Pulmonary artery endothelial cell (primary cell): Measurements from ENCODE around the gene FITM1. TPM values are rescaled to one million over a fixed set of nuclear protein-coding genes. Genes with fewer than 3 reads are reported as not detected.

Experiments used
- total RNA-seq: library from RNA; depleted of rRNA; stranded (reverse); fragments of >200 nt; gene quantifications from 2 replicates; pipeline ENCODE4 v1.2.3, GENCODE V29; 2014

The FITM1 gene
- total RNA-seq, 1 donor from 2014 or later = 0.13 TPM

Other genes starting within 250 kb of the FITM1 start
- gene DHRS4, start 176.9 kb upstream of the FITM1 start, total RNA-seq = 58.9 and 60.4 TPM in 2 replicates
- gene DHRS4L2, start 141.7 kb upstream of the FITM1 start, total RNA-seq = 15.8 and 18.3 TPM in 2 replicates
- under 0.01 and 0.04 TPM in 2 replicates for gene CARMIL3, start 78.7 kb upstream of the FITM1 start, total RNA-seq
- not detected in 2 replicates for gene CPNE6, start 59.1 kb upstream of the FITM1 start, total RNA-seq
- gene PCK2, start 36.3 kb upstream of the FITM1 start, total RNA-seq = 9.8 and 18.5 TPM in 2 replicates
- gene DCAF11, start 15.9 kb upstream of the FITM1 start, total RNA-seq = 50.1 and 61.2 TPM in 2 replicates
- gene NRL, start 15.7 kb upstream of the FITM1 start, total RNA-seq = 0.33 and 0.56 TPM in 2 replicates
- 121 and 126 TPM in 2 replicates for gene PSME1, start 5.5 kb downstream of the FITM1 start, total RNA-seq
- 22.7 and 27.6 TPM in 2 replicates for gene EMC9, start 10.9 kb downstream of the FITM1 start, total RNA-seq
- gene PSME2, start 16.0 kb downstream of the FITM1 start, total RNA-seq = 155 and 175 TPM in 2 replicates
- 34.1 and 36.2 TPM in 2 replicates for gene RNF31, start 16.8 kb downstream of the FITM1 start, total RNA-seq
- gene IRF9, start 30.6 kb downstream of the FITM1 start, total RNA-seq = 42.1 and 48.9 TPM in 2 replicates
- gene REC8, start 41.4 kb downstream of the FITM1 start, total RNA-seq = 1.6 and 4.1 TPM in 2 replicates
- 57.2 and 58.4 TPM in 2 replicates for gene IPO4, start 58.2 kb downstream of the FITM1 start, total RNA-seq
- 48.9 and 67.2 TPM in 2 replicates for gene TM9SF1, start 64.8 kb downstream of the FITM1 start, total RNA-seq
- gene TSSK4, start 75.0 kb downstream of the FITM1 start, total RNA-seq = 0.20 TPM in 1 of 2 replicates, not detected in the other
- 27.7 and 36.5 TPM in 2 replicates for gene CHMP4A, start 82.8 kb downstream of the FITM1 start, total RNA-seq
- 6.9 and 13.1 TPM in 2 replicates for gene MDP1, start 85.4 kb downstream of the FITM1 start, total RNA-seq
- 219 and 229 TPM in 2 replicates for gene NEDD8, start 101.7 kb downstream of the FITM1 start, total RNA-seq
- 97.8 and 115 TPM in 2 replicates for gene GMPR2, start 102.3 kb downstream of the FITM1 start, total RNA-seq
- gene TINF2, start 112.0 kb downstream of the FITM1 start, total RNA-seq = 49.1 and 55.5 TPM in 2 replicates
- gene TGM1, start 132.5 kb downstream of the FITM1 start, total RNA-seq = 0.40 and 0.74 TPM in 2 replicates
- gene RABGGTA, start 140.9 kb downstream of the FITM1 start, total RNA-seq = 21.0 and 21.6 TPM in 2 replicates
- 6.4 and 12.7 TPM in 2 replicates for gene DHRS1, start 169.1 kb downstream of the FITM1 start, total RNA-seq
- gene NOP9, start 169.2 kb downstream of the FITM1 start, total RNA-seq = 31.3 and 41.3 TPM in 2 replicates
- 1.1 and 2.8 TPM in 2 replicates for gene CIDEB, start 177.3 kb downstream of the FITM1 start, total RNA-seq
- 3.6 and 4.2 TPM in 2 replicates for gene LTB4R2, start 179.5 kb downstream of the FITM1 start, total RNA-seq
- 1.9 and 2.6 TPM in 2 replicates for gene LTB4R, start 180.8 kb downstream of the FITM1 start, total RNA-seq
- 36.3 and 41.8 TPM in 2 replicates for gene ADCY4, start 204.4 kb downstream of the FITM1 start, total RNA-seq
- gene RIPK3, start 209.3 kb downstream of the FITM1 start, total RNA-seq = 3.7 and 3.9 TPM in 2 replicates
- gene NFATC4, start 237.5 kb downstream of the FITM1 start, total RNA-seq = 16.1 and 19.1 TPM in 2 replicates